WI38 (cell line): Measurements from ENCODE around the gene PKIB.

Source experiments
- H3K4me3 ChIP-seq: 2 replicates; pipeline ENCODE4 v1.5.1; 2011; ENCODE audit warnings: low read depth, mild to moderate bottlenecking, control low read depth, low read length
- TF ChIP-seq, protein P1 (sequence below): IDR thresholded peaks from 2 replicates; pipeline ENCODE4 v1.5.1; 2012; ENCODE audit warnings: low read depth, mild to moderate bottlenecking, control low read depth, low read length

The PKIB gene

DNA sequence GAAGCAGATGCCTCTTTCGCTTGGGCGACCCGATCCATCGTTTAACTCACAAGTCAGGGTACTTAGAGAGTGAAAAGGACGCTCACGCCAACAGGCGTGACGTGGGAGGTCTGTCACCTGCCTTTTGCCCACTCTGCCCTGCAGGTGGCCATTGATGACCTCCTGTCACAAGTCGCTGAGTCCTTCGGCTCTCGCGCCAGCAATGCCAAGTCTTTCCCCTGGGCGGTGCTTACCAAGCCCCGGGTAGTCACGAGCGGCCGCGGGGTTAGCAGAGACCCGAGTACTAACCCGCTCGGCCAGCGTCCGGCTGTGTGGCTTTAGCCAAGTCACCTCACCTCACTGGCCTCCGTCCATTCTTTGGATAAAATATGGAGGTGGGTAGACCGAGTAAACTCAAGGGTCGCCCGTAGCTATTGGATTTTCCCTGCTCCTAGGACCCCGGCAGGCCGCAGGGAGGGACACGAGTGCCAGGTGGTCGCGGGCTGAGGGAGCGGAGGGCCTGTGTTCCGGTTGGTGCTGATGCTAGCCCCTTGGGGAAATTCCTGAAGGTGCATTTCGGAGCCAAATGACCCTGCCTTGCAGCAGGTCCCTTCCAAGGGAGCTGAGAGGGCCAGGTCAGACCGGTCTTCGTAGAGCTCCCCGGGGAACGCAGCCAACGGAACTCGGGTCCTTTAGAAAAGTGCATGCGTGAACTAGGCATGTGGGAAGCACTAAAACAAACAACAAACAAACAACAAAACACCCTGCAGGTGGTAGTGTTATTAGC, 668 bp downstream of the PKIB start:
- H3K4me3 ChIP-seq, result peak overlapping the region; percentile 59
- TF ChIP-seq, protein P1, sequence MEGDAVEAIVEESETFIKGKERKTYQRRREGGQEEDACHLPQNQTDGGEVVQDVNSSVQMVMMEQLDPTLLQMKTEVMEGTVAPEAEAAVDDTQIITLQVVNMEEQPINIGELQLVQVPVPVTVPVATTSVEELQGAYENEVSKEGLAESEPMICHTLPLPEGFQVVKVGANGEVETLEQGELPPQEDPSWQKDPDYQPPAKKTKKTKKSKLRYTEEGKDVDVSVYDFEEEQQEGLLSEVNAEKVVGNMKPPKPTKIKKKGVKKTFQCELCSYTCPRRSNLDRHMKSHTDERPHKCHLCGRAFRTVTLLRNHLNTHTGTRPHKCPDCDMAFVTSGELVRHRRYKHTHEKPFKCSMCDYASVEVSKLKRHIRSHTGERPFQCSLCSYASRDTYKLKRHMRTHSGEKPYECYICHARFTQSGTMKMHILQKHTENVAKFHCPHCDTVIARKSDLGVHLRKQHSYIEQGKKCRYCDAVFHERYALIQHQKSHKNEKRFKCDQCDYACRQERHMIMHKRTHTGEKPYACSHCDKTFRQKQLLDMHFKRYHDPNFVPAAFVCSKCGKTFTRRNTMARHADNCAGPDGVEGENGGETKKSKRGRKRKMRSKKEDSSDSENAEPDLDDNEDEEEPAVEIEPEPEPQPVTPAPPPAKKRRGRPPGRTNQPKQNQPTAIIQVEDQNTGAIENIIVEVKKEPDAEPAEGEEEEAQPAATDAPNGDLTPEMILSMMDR, result no peak

DNA sequence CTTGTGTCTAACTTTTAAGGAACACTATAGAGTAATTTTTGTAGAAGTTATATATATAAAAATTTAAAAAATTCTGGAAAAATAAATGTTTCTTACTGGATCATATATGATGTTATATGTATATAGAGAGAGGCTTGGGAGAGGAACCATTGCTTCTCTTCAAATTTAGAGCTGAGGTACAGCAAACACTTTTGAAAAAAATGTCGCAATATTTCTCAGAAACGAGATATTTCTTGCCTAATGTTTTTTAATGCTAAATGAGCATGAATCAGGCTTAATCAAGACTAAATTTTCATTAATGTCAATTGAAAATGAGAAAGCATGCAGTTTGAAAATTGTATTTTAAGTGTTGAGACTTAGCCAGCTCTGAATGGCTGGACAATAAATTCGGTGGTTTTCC, 2.6 kb downstream of the PKIB start:
- TF ChIP-seq, protein P1, result no peak
- H3K4me3 ChIP-seq, result no peak overlapping the region

DNA sequence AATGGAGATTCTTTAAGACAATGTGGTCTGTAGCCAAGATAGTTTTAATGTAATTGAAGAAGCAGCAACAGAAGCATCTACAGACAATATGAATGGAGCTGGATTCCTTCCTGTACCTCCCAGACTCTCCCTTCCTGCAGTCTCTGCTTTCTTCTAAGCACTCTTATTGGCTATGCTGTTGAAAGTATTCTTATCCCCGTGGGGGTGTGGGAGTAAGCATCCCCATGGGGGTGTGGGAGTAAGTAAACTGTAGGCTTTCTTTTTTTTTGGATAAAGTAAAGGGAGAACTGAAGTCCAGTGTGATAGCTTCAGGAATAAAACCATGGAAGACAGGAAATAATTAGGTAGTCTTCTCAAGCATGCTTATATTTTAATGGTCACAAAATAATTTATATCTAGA, 4.1 kb downstream of the PKIB start:
- TF ChIP-seq, protein P1, result no peak
- H3K4me3 ChIP-seq, result no peak overlapping the region

DNA sequence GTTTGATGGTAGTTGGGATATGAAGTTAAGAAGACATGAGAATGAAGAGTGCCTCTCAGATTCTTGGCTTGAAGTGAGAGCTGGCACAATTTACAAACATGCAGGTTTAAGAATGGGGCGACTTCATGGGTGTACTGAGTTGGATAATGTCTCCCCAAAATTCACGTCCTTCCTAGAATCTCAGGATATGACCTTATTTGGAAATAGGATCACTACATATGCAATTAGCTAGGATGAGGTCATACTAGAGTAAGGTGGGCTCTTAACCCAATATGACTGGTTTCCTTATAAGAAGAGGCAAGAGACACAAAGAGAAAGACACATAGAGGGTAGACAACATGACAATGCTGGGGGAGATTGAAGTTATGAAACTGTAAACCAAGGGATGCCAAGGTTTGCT, 5.2 kb downstream of the PKIB start:
- TF ChIP-seq, protein P1, result no peak
- H3K4me3 ChIP-seq, result no peak overlapping the region

DNA sequence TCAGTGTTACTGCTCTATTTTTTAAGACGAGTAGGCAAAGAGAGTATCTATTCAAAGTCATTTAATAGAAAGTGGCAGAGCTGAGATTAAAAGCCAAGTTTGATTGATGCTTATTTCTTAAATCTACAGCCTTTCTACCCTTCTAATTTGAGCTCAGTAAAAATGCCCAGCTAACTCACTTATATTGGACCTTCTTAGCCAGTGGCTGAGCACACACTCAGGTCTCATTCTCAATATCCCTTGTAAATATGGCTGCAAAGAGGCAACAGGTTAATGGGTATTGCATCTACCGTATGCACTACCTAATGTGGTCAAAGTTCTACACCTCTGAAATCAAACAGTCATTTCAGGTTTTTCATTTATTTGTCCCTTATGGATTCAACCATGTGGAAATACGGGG, 6.7 kb downstream of the PKIB start:
- no peak overlapping the region for H3K4me3 ChIP-seq
- TF ChIP-seq, protein P1, result no peak

DNA sequence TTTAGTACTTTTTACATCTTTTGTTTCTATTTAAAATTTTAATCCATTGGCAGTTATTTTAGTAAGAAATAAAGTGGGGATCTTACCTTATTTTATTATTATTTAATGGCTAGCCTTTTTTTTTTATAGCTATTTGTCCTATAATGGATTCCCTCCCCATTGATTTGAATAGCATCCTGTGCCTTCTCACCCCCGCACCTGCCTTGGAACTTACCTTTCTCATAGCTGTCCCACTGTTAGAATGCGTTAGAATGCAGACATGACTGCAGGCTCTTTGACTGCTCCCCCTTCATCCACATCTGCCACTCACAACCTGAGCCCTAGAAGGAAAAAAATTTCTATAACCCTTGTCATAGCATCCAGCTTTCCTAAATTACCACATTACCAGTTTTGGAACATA, 9.1 kb downstream of the PKIB start:
- H3K4me3 ChIP-seq, result no peak overlapping the region
- TF ChIP-seq, protein P1, result no peak

DNA sequence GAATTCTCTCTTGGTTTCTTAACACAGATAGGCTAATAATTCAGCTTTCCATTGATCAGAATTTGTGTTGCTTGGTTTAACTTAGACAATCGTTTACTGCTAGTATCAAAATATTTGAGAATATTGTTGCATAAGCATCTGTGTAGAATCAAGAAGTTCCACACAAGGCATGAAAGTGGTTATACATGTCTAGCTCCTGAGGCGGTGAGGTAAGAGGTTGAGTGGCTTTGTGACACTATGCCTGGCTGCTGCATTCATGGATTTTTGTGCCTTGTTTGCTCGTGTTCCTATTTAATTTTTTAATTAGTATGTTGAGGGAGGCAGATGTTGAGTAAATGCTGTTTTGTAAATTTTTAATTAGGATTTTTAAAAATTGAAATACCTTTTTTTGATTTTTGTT, 10.2 kb downstream of the PKIB start:
- TF ChIP-seq, protein P1, result no peak
- no peak overlapping the region for H3K4me3 ChIP-seq
